NCI-H345 treated with DMSO at 0.1 percent for 48 hours (cell line): ENCODE measurements around the gene RPAIN.
A peak's percentile ranks its signal among the peaks of the same experiment; 100 is the strongest.

Experiments
- DNase-seq: peaks from one replicate; lab custom pipeline; 2025; ENCODE audit not compliant: unreplicated experiment; lab: John Stamatoyannopoulos, UW

The RPAIN gene

GRCh38 chr17:5419959-5420653, at the start of gene RPAIN:
TSS of gene RPAIN (plus strand) at chr17:5420182. CDS start at chr17:5420211, 29 bp downstream.
- DNase-seq: peak; percentile 91

- DNase-seq: no peak
Measured at GRCh38 chr17:5370411-5370810, 49.6 kb upstream of the RPAIN start.

- no peak for DNase-seq
Measured at GRCh38 chr17:5373112-5373511, 46.9 kb upstream of the RPAIN start.

- DNase-seq: no peak
Measured at GRCh38 chr17:5378566-5379207, 41.3 kb upstream of the RPAIN start.

- no peak for DNase-seq
Measured at GRCh38 chr17:5379351-5380107, 40.5 kb upstream of the RPAIN start.

GRCh38 chr17:5380491-5381135, 39.4 kb upstream of the RPAIN start:
- no peak for DNase-seq

GRCh38 chr17:5381542-5381941, 38.4 kb upstream of the RPAIN start:
- no peak for DNase-seq

GRCh38 chr17:5391678-5392077, 28.3 kb upstream of the RPAIN start:
- DNase-seq: no peak

GRCh38 chr17:5396612-5397011, 23.4 kb upstream of the RPAIN start:
- DNase-seq: no peak

GRCh38 chr17:5399767-5400166, 20.2 kb upstream of the RPAIN start:
- DNase-seq: no peak

- DNase-seq: no peak
Measured at GRCh38 chr17:5405400-5405799, 14.6 kb upstream of the RPAIN start.

- DNase-seq: no peak
Measured at GRCh38 chr17:5408186-5408585, 11.8 kb upstream of the RPAIN start.

- no peak for DNase-seq
Measured at GRCh38 chr17:5410594-5411272, 9.2 kb upstream of the RPAIN start.

GRCh38 chr17:5413682-5414081, 6.3 kb upstream of the RPAIN start:
- no peak for DNase-seq

GRCh38 chr17:5416901-5417300, 3.1 kb upstream of the RPAIN start:
- no peak for DNase-seq

- no peak for DNase-seq
Measured at GRCh38 chr17:5418858-5419355, 1.1 kb upstream of the RPAIN start.

GRCh38 chr17:5419356-5419958, 525 bp upstream of the RPAIN start, which contains the start of gene NUP88:
TSS of gene NUP88 (minus strand) at chr17:5419662. CDS start at chr17:5419650, 12 bp downstream.
- DNase-seq: peak; percentile 92

GRCh38 chr17:5422505-5422904, 2.5 kb downstream of the RPAIN start:
- no peak for DNase-seq

- DNase-seq: no peak
Measured at GRCh38 chr17:5424909-5425308, 4.9 kb downstream of the RPAIN start.

- DNase-seq: no peak
Measured at GRCh38 chr17:5425826-5426225, 5.8 kb downstream of the RPAIN start.
